Measurements from ENCODE around the gene KIF26B.

Gene KIF26B

DNA sequence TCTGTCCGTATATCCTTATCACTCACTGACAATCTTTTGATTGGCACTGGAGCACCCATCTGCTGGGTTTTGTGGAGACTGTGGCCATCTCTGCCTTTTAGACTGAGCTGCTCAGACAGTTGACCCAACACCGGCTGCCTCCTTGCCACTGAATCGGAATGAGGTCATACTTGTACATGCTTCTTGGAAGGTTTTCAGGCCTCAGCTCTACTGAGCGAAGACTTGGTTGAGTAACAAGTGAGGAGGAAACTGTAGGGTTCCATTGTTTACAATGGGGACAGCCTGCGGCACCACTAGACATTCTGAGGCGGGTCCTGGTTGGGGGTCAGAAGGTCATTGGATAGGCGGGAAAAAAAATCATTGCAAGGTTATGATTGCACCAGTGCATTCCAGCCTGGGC, 320.3 kb downstream of the KIF26B start:
- Histone ChIP-seq H3K9ac (ENCODE audit: low read length) (no peak overlapping the region), H3K4me2 (ENCODE audit: low read length) (no peak overlapping the region), H3K27ac (ENCODE audit: low read depth, low read length, poor library complexity, severe bottlenecking) (no peak overlapping the region), H3K9me2 (ENCODE audit: low read depth, low read length) (no peaks in the 10 kb centered on the region), H4K20me1 (ENCODE audit: insufficient read depth, low read length) (no peaks in the 10 kb centered on the region), H3K4me1 (ENCODE audit: insufficient read depth, low read length, severe bottlenecking) (no peaks in the 10 kb centered on the region), H3K4me3 (ENCODE audit: low read depth, low read length, poor library complexity, severe bottlenecking) (no peak overlapping the region), H3K36me3 (ENCODE audit: insufficient read depth, low read length) (no peaks in the 10 kb centered on the region), H2AFZ (ENCODE audit: low read length) (no peak overlapping the region), H3K9me3 (ENCODE audit: low read length) (no peaks in the 10 kb centered on the region), H3K27me3 (ENCODE audit: insufficient read depth, low read length) (no peaks in the 10 kb centered on the region), H3K79me2 (ENCODE audit: insufficient read depth, low read length) (no peaks in the 10 kb centered on the region), H3F3A (ENCODE audit: insufficient read depth, low read length) (no peaks in the 10 kb centered on the region)
- TF ChIP-seq EZH2 (IDR thresholded peaks at IDR 0.05; ENCODE audit: borderline replicate concordance, low read length), result no peak
- TF ChIP-seq, protein P1, sequence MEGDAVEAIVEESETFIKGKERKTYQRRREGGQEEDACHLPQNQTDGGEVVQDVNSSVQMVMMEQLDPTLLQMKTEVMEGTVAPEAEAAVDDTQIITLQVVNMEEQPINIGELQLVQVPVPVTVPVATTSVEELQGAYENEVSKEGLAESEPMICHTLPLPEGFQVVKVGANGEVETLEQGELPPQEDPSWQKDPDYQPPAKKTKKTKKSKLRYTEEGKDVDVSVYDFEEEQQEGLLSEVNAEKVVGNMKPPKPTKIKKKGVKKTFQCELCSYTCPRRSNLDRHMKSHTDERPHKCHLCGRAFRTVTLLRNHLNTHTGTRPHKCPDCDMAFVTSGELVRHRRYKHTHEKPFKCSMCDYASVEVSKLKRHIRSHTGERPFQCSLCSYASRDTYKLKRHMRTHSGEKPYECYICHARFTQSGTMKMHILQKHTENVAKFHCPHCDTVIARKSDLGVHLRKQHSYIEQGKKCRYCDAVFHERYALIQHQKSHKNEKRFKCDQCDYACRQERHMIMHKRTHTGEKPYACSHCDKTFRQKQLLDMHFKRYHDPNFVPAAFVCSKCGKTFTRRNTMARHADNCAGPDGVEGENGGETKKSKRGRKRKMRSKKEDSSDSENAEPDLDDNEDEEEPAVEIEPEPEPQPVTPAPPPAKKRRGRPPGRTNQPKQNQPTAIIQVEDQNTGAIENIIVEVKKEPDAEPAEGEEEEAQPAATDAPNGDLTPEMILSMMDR (IDR thresholded peaks at IDR 0.05; ENCODE audit: low read length), result no peak

DNA sequence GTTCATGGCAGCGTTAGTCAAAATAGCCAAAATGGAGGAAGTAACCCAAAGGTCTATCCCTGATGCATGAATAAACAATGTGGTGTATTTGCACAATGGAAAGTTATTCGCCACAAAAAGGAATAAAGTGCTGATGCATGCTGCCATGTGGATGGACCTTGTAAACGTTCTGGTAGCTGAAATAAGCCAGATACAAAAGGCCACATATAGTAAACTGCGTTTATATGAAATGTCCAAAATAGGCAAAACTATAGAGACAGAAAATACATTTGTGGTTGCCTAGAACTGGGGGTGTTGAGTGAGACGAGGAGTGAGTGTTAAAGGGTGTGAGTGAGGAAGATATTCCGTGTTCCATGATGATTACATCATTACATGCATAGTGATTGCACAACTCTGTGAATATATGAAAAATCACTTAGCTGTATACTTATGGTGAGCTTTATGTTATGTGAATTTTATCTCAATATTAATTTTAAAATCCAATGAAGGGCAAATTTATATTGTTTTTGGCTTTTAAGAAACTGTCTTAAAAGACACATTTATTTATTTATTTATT, 321.3 kb downstream of the KIF26B start:
- H3K4me2 ChIP-seq (ENCODE audit: low read length), result no peak overlapping the region
- no peaks in the 10 kb centered on the region for H3K27me3 ChIP-seq (ENCODE audit: insufficient read depth, low read length)

DNA sequence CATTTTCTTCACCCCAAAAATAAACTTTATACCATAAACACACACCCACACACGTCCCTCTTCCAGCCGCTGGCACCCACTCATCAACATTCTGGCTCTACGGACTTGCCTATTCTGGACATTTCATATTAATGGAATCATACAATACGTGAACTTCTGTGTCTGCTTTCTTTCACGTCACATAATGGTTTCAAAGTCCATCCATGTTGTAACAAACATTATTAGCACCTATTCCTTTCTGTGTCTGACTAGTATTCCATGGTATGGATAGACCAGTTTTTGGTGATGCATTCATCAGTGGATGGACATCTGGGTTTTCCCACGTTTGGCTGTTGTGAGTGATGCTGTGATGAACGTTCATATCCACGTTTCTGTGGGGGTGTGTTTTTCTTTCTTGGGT, 323.2 kb downstream of the KIF26B start:
- Histone ChIP-seq H2AFZ (ENCODE audit: low read length) (no peak overlapping the region), H3K9me3 (ENCODE audit: low read length) (no peaks in the 10 kb centered on the region), H3K4me1 (ENCODE audit: insufficient read depth, low read length, severe bottlenecking) (no peaks in the 10 kb centered on the region), H3K27ac (ENCODE audit: low read depth, low read length, poor library complexity, severe bottlenecking) (no peak overlapping the region), H3K4me2 (ENCODE audit: low read length) (no peak overlapping the region), H4K20me1 (ENCODE audit: insufficient read depth, low read length) (no peaks in the 10 kb centered on the region), H3K4me3 (ENCODE audit: low read depth, low read length, poor library complexity, severe bottlenecking) (no peak overlapping the region), H3F3A (ENCODE audit: insufficient read depth, low read length) (no peaks in the 10 kb centered on the region), H3K9ac (ENCODE audit: low read length) (no peak overlapping the region), H3K9me2 (ENCODE audit: low read depth, low read length) (no peaks in the 10 kb centered on the region), H3K27me3 (ENCODE audit: insufficient read depth, low read length) (no peaks in the 10 kb centered on the region), H3K79me2 (ENCODE audit: insufficient read depth, low read length) (no peaks in the 10 kb centered on the region), H3K36me3 (ENCODE audit: insufficient read depth, low read length) (no peaks in the 10 kb centered on the region)
- TF ChIP-seq EZH2 (IDR thresholded peaks at IDR 0.05; ENCODE audit: borderline replicate concordance, low read length), result no peak
- TF ChIP-seq, protein P1 (IDR thresholded peaks at IDR 0.05; ENCODE audit: low read length), result no peak

More for the DNA sequence above, 321.3 kb downstream of the KIF26B start:
- no peaks in the 10 kb centered on the region for H3K9me3 ChIP-seq (ENCODE audit: low read length)
- TF ChIP-seq EZH2 (IDR thresholded peaks at IDR 0.05; ENCODE audit: borderline replicate concordance, low read length), result no peak
- TF ChIP-seq, protein P1 (IDR thresholded peaks at IDR 0.05; ENCODE audit: low read length), result no peak
- H3K4me3 ChIP-seq (ENCODE audit: low read depth, low read length, poor library complexity, severe bottlenecking), result no peak overlapping the region
- no peak overlapping the region for H3K9ac ChIP-seq (ENCODE audit: low read length)
- H3K4me1 ChIP-seq (ENCODE audit: insufficient read depth, low read length, severe bottlenecking), result no peaks in the 10 kb centered on the region
- no peaks in the 10 kb centered on the region for H3K79me2 ChIP-seq (ENCODE audit: insufficient read depth, low read length)
- H3F3A ChIP-seq (ENCODE audit: insufficient read depth, low read length), result no peaks in the 10 kb centered on the region
- H3K36me3 ChIP-seq (ENCODE audit: insufficient read depth, low read length), result no peaks in the 10 kb centered on the region
- no peak overlapping the region for H2AFZ ChIP-seq (ENCODE audit: low read length)
- no peak overlapping the region for H3K27ac ChIP-seq (ENCODE audit: low read depth, low read length, poor library complexity, severe bottlenecking)
- H4K20me1 ChIP-seq (ENCODE audit: insufficient read depth, low read length), result no peaks in the 10 kb centered on the region
- H3K9me2 ChIP-seq (ENCODE audit: low read depth, low read length), result no peaks in the 10 kb centered on the region
